HepG2 (cell line): Measurements from ENCODE around the gene SYTL5. TPM values are rescaled to one million over a fixed set of nuclear protein-coding genes. Genes with fewer than 3 reads are reported as not detected.

Source experiments
- ARNT ChIP-seq: fragments of 450-650 bp; IDR thresholded peaks from 2 replicates; pipeline ENCODE4 v1.6.1; 2017
- ATRX ChIP-seq: sonication (generic); formaldehyde crosslinking; IDR thresholded peaks from 2 replicates; pipeline ENCODE4 v1.4.0; 2020; ENCODE audit warnings: missing genetic modification reagents, borderline replicate concordance
- BRD4 ChIP-seq: sonication (generic); formaldehyde crosslinking; IDR thresholded peaks from 2 replicates; pipeline ENCODE4 v1.4.0; 2020; ENCODE audit warnings: missing genetic modification reagents
- CCAR2 ChIP-seq: fragments of 200-400 bp; formaldehyde crosslinking; optimal IDR thresholded peaks from 2 replicates; pipeline ENCODE3; 2018; ENCODE audit warnings: low read depth, mild to moderate bottlenecking, low read length, moderate library complexity
- ERF ChIP-seq: IDR thresholded peaks from 2 replicates; pipeline ENCODE4 v1.6.1; 2018; ENCODE audit warnings: missing biosample characterization, missing genetic modification reagents
- FOXJ3 ChIP-seq: sonication (generic); formaldehyde crosslinking; IDR thresholded peaks from 2 replicates; pipeline ENCODE4 v1.4.0; 2020; ENCODE audit warnings: missing genetic modification reagents, mild to moderate bottlenecking, borderline replicate concordance
- HMG20B ChIP-seq: conservative IDR thresholded peaks from 2 replicates; pipeline ENCODE4 v1.6.1; 2016; ENCODE audit warnings: missing genetic modification reagents, missing compliant biosample characterization
- HOXA3 ChIP-seq: sonication (generic); formaldehyde crosslinking; IDR thresholded peaks from 2 replicates; pipeline ENCODE4 v1.5.0; 2020; ENCODE audit warnings: missing genetic modification reagents
- KDM3A ChIP-seq: IDR thresholded peaks from 2 replicates; pipeline ENCODE4 v1.6.1; 2018; ENCODE audit warnings: low read depth, missing compliant biosample characterization
- RARG ChIP-seq: sonication (generic); formaldehyde crosslinking; IDR thresholded peaks from 2 replicates; pipeline ENCODE4 v1.4.0; 2020; ENCODE audit warnings: low read depth, mild to moderate bottlenecking, missing genetic modification reagents
- RNF2 ChIP-seq: fragments of 450-650 bp; conservative IDR thresholded peaks from 2 replicates; pipeline ENCODE4 v1.6.1; 2016; ENCODE audit warnings: low read depth
- SMYD3 ChIP-seq: sonication (generic); formaldehyde crosslinking; IDR thresholded peaks from 2 replicates; pipeline ENCODE4 v1.8.1; 2023; ENCODE audit warnings: mild to moderate bottlenecking, missing genetic modification reagents
- SPEN ChIP-seq: sonication (generic); formaldehyde crosslinking; IDR thresholded peaks from 2 replicates; pipeline ENCODE4 v1.5.1; 2020; ENCODE audit warnings: low read depth, mild to moderate bottlenecking, missing genetic modification reagents
- TARDBP ChIP-seq: sonication (generic); formaldehyde crosslinking; IDR thresholded peaks from 2 replicates; pipeline ENCODE4 v1.8.0; 2022; ENCODE audit warnings: mild to moderate bottlenecking, missing genetic modification reagents
- TOPORS ChIP-seq: sonication (generic); formaldehyde crosslinking; IDR thresholded peaks from 2 replicates; pipeline ENCODE4 v1.8.0; 2023; ENCODE audit warnings: mild to moderate bottlenecking, missing genetic modification reagents
- ZBTB44 ChIP-seq: sonication (generic); formaldehyde crosslinking; IDR thresholded peaks from 2 replicates; pipeline ENCODE4 v1.4.0; 2020; ENCODE audit warnings: missing genetic modification reagents
- ZNF576 ChIP-seq: sonication (generic); formaldehyde crosslinking; IDR thresholded peaks from 2 replicates; pipeline ENCODE4 v1.4.0; 2020; ENCODE audit warnings: mild to moderate bottlenecking, missing genetic modification reagents
- polyA plus RNA-seq, 8 experiments: library from polyadenylated mRNA; depleted of rRNA in 3 of 8; stranded (reverse) in 7 of 8; unstranded in 1 of 8; fragments of >200 nt; fragmentation: Illumina TruSeq in 4 of 8; extraction: Trizol in 4 of 8; gene quantifications; 2 replicates each; pipeline versions ENCODE4 v1.2.1 to v1.2.3, GENCODE V29; 2011 to 2016; ENCODE audit warnings: low read depth in 4 of 8, missing spikeins in 1 of 8, mixed read lengths in 1 of 8; ENCODE audit not compliant: insufficient read depth in 1 of 8
- total RNA-seq, 5 experiments: library from RNA; depleted of rRNA; stranded (reverse); fragments of >200 nt; fragmentation: Illumina TruSeq; extraction: Trizol; gene quantifications; 2 replicates each; pipeline ENCODE4 v1.2.3, GENCODE V29; 2016; ENCODE audit warnings: low read depth in 1 of 5
- TF ChIP-seq, protein P1 (sequence below), 2 experiments: IDR thresholded peaks; 2 replicates each; pipeline ENCODE4 v1.6.1; 2011 to 2012; ENCODE audit warnings: low read length in 2 of 2, borderline replicate concordance in 1 of 2, low read depth in 1 of 2, mild to moderate bottlenecking in 1 of 2, moderate library complexity in 1 of 2
- TF ChIP-seq, protein P2 (sequence below): sonication (generic); formaldehyde crosslinking; IDR thresholded peaks from 2 replicates; pipeline ENCODE4 v1.5.1; 2020; ENCODE audit warnings: missing genetic modification reagents, mild to moderate bottlenecking, borderline replicate concordance
- TF ChIP-seq, protein P3 (sequence below): sonication (generic); formaldehyde crosslinking; IDR thresholded peaks from 2 replicates; pipeline ENCODE4 v1.5.0; 2020; ENCODE audit warnings: mild to moderate bottlenecking, low read depth, missing genetic modification reagents, borderline replicate concordance

Gene SYTL5
- total and polyA plus RNA-seq, 2 of the 13 experiments (the other 11 are each of a cell fraction or from before 2014, with no cell fraction given), result not detected

DNA sequence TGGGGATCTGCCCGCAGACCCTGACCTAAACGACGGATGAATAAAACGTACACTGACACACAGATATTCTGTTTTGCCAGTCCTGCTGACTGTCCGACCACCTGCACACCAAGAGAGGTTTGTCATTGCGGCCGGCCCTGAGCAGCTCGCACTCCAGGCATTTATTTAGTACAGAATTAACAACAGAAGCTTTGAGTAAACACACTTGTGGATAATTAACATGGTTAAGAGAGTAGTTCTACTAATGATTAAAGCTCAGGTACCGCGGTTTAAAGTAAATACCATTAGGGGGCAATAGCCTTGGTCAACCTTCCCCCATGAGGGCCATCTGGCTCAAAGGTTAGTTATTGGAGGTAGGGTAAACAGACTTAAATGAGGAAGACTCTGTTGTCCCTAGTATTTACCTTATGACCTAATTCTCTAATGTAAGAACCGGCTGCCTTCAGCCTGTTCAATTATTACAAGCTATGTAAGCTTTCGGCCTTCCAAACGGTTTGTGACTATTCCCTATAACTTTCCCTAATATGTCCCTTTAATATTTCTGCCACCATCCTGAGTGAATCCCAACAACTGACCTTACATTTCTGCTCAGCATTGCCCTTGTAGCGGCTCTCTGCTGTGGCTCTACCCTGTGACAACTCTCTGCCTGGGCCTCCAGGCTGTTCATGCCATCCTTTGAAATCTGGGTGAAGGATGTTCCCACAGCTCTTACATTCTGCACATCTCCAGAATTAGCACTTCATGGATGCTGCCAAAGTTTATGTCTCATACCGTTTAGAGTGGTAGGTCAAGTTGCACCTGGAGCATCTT, 46.9 kb upstream of the SYTL5 start (continued):
- TF ChIP-seq, protein P1, sequence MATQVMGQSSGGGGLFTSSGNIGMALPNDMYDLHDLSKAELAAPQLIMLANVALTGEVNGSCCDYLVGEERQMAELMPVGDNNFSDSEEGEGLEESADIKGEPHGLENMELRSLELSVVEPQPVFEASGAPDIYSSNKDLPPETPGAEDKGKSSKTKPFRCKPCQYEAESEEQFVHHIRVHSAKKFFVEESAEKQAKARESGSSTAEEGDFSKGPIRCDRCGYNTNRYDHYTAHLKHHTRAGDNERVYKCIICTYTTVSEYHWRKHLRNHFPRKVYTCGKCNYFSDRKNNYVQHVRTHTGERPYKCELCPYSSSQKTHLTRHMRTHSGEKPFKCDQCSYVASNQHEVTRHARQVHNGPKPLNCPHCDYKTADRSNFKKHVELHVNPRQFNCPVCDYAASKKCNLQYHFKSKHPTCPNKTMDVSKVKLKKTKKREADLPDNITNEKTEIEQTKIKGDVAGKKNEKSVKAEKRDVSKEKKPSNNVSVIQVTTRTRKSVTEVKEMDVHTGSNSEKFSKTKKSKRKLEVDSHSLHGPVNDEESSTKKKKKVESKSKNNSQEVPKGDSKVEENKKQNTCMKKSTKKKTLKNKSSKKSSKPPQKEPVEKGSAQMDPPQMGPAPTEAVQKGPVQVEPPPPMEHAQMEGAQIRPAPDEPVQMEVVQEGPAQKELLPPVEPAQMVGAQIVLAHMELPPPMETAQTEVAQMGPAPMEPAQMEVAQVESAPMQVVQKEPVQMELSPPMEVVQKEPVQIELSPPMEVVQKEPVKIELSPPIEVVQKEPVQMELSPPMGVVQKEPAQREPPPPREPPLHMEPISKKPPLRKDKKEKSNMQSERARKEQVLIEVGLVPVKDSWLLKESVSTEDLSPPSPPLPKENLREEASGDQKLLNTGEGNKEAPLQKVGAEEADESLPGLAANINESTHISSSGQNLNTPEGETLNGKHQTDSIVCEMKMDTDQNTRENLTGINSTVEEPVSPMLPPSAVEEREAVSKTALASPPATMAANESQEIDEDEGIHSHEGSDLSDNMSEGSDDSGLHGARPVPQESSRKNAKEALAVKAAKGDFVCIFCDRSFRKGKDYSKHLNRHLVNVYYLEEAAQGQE (IDR thresholded peaks at IDR 0.05; ENCODE audit: borderline replicate concordance in 1 of 2, low read depth in 1 of 2, low read length in 2 of 2), result 0 out of 4 replicates have a peak, but pooled peaks of 1 of the 2 experiments have one; percentile 26
- TF ChIP-seq SMYD3 (CRISPR knock-in tag) (0 out of 2 replicates have a peak, but pooled peaks have one; percentile 63), ZNF576 (CRISPR knock-in tag) (no peak), ERF (peak; percentile 35; the same call in 1 of the 2 replicates), ZBTB44 (CRISPR knock-in tag) (no peak), TOPORS (0 out of 2 replicates have a peak, but pooled peaks have one; percentile 24), KDM3A (CRISPR knock-in tag) (no peak), HOXA3 (no peak), TARDBP (CRISPR knock-in tag) (peak; percentile 73), RNF2 (no peak), ATRX (no peak), BRD4 (CRISPR knock-in tag) (no peak), RARG (no peak), FOXJ3 (CRISPR knock-in tag) (peak; percentile 94), CCAR2 (no peak), ARNT (no peak), HMG20B (CRISPR knock-in tag) (0 out of 2 replicates have a peak, but pooled peaks have one; percentile 49), SPEN (CRISPR knock-in tag) (no peak)
- TF ChIP-seq, protein P2, sequence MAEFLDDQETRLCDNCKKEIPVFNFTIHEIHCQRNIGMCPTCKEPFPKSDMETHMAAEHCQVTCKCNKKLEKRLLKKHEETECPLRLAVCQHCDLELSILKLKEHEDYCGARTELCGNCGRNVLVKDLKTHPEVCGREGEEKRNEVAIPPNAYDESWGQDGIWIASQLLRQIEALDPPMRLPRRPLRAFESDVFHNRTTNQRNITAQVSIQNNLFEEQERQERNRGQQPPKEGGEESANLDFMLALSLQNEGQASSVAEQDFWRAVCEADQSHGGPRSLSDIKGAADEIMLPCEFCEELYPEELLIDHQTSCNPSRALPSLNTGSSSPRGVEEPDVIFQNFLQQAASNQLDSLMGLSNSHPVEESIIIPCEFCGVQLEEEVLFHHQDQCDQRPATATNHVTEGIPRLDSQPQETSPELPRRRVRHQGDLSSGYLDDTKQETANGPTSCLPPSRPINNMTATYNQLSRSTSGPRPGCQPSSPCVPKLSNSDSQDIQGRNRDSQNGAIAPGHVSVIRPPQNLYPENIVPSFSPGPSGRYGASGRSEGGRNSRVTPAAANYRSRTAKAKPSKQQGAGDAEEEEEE (CRISPR knock-in tag), result no peak
- TF ChIP-seq, protein P3, sequence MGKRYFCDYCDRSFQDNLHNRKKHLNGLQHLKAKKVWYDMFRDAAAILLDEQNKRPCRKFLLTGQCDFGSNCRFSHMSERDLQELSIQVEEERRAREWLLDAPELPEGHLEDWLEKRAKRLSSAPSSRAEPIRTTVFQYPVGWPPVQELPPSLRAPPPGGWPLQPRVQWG, result no peak
